GM18511 (cell line): ENCODE results near the gene HES2.
A peak's percentile ranks its signal among the peaks of the same experiment; 100 is the strongest.
"Not testable (repeated sequence)": the region's sequence is repeated elsewhere in the genome, so short reads cannot be mapped to it uniquely, and the experiment has no call there.

Source experiments
- ATAC-seq: cut with Tn5 transposase; IDR thresholded peaks from one replicate; pipeline ENCODE4 v1.9.1; 2021; ENCODE audit warnings: mild to moderate bottlenecking, moderate library complexity; ENCODE audit not compliant: unreplicated experiment

The HES2 gene

GRCh38 chr1:6392809-6393399, 26.8 kb downstream of the HES2 start:
- peak; percentile 23 for ATAC-seq

- no peak for ATAC-seq
Observed at GRCh38 chr1:6391951-6392808, 27.5 kb downstream of the HES2 start.

- ATAC-seq = no peak
Observed at GRCh38 chr1:6389971-6390370, 29.7 kb downstream of the HES2 start.

- ATAC-seq = no peak
Observed at GRCh38 chr1:6386371-6386949, 33.3 kb downstream of the HES2 start.

- no peak for ATAC-seq
Observed at GRCh38 chr1:6385488-6386191, 34.1 kb downstream of the HES2 start.

- no peak for ATAC-seq
Observed at GRCh38 chr1:6384962-6385361, 34.8 kb downstream of the HES2 start.

GRCh38 chr1:6384135-6384534, 35.6 kb downstream of the HES2 start:
- no peak for ATAC-seq

GRCh38 chr1:6380037-6380436, 39.7 kb downstream of the HES2 start:
- ATAC-seq = no peak

GRCh38 chr1:6378096-6378746, 41.5 kb downstream of the HES2 start:
- no peak for ATAC-seq

GRCh38 chr1:6373961-6374720, 45.6 kb downstream of the HES2 start:
- ATAC-seq = no peak

- ATAC-seq = not testable (repeated sequence)
Observed at GRCh38 chr1:6372236-6372635, 47.5 kb downstream of the HES2 start.

GRCh38 chr1:6370006-6370405, 49.7 kb downstream of the HES2 start:
- no peak for ATAC-seq

GRCh38 chr1:6367381-6368012, 52.2 kb downstream of the HES2 start:
- ATAC-seq = no peak

GRCh38 chr1:6365047-6365446, 54.7 kb downstream of the HES2 start:
- ATAC-seq = no peak

- ATAC-seq = not testable (repeated sequence)
Observed at GRCh38 chr1:6363085-6363884, 56.4 kb downstream of the HES2 start.
